ENCODE data around the gene TMEM192. TPM values are rescaled to one million over a fixed set of nuclear protein-coding genes. Genes with fewer than 3 reads are reported as not detected.

Gene TMEM192
- total and polyA plus RNA-seq, 4 donors, result 10.6 to 20.3 (median 18.9) TPM

- Histone ChIP-seq H3K36me3 (ENCODE audit: control insufficient read depth in 4 of 4, insufficient read depth in 3 of 4, low read depth in 1 of 4, low read length in 3 of 4) (no peaks in the 10 kb centered on the region), H3K4me1 (ENCODE audit: control insufficient read depth in 4 of 4, insufficient read depth in 4 of 4, low read length in 3 of 4) (no peaks in the 10 kb centered on the region), H3K9ac (ENCODE audit: low read depth in 1 of 2, low read length in 2 of 2) (no peak overlapping the region), H3K27ac (ENCODE audit: low read depth in 1 of 2, low read length in 2 of 2) (no peak overlapping the region), H3K27me3 (ENCODE audit: control insufficient read depth in 4 of 4, insufficient read depth in 4 of 4, low read length in 3 of 4) (no peaks in the 10 kb centered on the region), H3K4me3 (ENCODE audit: low read depth in 1 of 3, low read length in 3 of 3) (no peak overlapping the region), H3K9me3 (ENCODE audit: control insufficient read depth in 4 of 4, low read length in 3 of 4) (no peaks in the 10 kb centered on the region)
- 76% methylated on average over 2 of the region's 2 CpGs for WGBS
- TF ChIP-seq NR2F2 (IDR thresholded peaks at IDR 0.05) (no peak), MAX (IDR thresholded peaks at IDR 0.05) (no peak), YY1 (IDR thresholded peaks at IDR 0.05) (no peak), ZBTB33 (IDR thresholded peaks at IDR 0.05) (no peak), FOXA1 (IDR thresholded peaks at IDR 0.05) (no peak), HNF4A (conservative IDR thresholded peaks at IDR 0.05) (no peak), SP1 (IDR thresholded peaks at IDR 0.05) (no peak), HNF4G (IDR thresholded peaks at IDR 0.05) (no peak), ATF3 (IDR thresholded peaks at IDR 0.05) (no peak), EGR1 (IDR thresholded peaks at IDR 0.05; ENCODE audit: low read depth in 2 of 2) (no peak), TAF1 (conservative IDR thresholded peaks at IDR 0.05) (no peak), RXRA (IDR thresholded peaks at IDR 0.05) (no peak), JUND (IDR thresholded peaks at IDR 0.05) (no peak), FOXA2 (IDR thresholded peaks at IDR 0.05) (no peak), GABPA (IDR thresholded peaks at IDR 0.05 in 1 of 2, conservative IDR thresholded peaks at IDR 0.05 in 1 of 2) (no peak), RAD21 (IDR thresholded peaks at IDR 0.05) (no peak)
- TF ChIP-seq, protein P1, sequence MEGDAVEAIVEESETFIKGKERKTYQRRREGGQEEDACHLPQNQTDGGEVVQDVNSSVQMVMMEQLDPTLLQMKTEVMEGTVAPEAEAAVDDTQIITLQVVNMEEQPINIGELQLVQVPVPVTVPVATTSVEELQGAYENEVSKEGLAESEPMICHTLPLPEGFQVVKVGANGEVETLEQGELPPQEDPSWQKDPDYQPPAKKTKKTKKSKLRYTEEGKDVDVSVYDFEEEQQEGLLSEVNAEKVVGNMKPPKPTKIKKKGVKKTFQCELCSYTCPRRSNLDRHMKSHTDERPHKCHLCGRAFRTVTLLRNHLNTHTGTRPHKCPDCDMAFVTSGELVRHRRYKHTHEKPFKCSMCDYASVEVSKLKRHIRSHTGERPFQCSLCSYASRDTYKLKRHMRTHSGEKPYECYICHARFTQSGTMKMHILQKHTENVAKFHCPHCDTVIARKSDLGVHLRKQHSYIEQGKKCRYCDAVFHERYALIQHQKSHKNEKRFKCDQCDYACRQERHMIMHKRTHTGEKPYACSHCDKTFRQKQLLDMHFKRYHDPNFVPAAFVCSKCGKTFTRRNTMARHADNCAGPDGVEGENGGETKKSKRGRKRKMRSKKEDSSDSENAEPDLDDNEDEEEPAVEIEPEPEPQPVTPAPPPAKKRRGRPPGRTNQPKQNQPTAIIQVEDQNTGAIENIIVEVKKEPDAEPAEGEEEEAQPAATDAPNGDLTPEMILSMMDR (IDR thresholded peaks at IDR 0.05; ENCODE audit: low read depth, low read length, missing input control), result no peak
- TF ChIP-seq, protein P2, sequence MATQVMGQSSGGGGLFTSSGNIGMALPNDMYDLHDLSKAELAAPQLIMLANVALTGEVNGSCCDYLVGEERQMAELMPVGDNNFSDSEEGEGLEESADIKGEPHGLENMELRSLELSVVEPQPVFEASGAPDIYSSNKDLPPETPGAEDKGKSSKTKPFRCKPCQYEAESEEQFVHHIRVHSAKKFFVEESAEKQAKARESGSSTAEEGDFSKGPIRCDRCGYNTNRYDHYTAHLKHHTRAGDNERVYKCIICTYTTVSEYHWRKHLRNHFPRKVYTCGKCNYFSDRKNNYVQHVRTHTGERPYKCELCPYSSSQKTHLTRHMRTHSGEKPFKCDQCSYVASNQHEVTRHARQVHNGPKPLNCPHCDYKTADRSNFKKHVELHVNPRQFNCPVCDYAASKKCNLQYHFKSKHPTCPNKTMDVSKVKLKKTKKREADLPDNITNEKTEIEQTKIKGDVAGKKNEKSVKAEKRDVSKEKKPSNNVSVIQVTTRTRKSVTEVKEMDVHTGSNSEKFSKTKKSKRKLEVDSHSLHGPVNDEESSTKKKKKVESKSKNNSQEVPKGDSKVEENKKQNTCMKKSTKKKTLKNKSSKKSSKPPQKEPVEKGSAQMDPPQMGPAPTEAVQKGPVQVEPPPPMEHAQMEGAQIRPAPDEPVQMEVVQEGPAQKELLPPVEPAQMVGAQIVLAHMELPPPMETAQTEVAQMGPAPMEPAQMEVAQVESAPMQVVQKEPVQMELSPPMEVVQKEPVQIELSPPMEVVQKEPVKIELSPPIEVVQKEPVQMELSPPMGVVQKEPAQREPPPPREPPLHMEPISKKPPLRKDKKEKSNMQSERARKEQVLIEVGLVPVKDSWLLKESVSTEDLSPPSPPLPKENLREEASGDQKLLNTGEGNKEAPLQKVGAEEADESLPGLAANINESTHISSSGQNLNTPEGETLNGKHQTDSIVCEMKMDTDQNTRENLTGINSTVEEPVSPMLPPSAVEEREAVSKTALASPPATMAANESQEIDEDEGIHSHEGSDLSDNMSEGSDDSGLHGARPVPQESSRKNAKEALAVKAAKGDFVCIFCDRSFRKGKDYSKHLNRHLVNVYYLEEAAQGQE (IDR thresholded peaks at IDR 0.05), result no peak
- DNase-seq (ENCODE audit: low spot score), result no peak
Observed at GRCh38 chr4:165058666-165059065, 54.0 kb downstream of the TMEM192 start.

Measured in liver (tissue), 9 donors.